Measurements from ENCODE around the gene CHAD.

DNA sequence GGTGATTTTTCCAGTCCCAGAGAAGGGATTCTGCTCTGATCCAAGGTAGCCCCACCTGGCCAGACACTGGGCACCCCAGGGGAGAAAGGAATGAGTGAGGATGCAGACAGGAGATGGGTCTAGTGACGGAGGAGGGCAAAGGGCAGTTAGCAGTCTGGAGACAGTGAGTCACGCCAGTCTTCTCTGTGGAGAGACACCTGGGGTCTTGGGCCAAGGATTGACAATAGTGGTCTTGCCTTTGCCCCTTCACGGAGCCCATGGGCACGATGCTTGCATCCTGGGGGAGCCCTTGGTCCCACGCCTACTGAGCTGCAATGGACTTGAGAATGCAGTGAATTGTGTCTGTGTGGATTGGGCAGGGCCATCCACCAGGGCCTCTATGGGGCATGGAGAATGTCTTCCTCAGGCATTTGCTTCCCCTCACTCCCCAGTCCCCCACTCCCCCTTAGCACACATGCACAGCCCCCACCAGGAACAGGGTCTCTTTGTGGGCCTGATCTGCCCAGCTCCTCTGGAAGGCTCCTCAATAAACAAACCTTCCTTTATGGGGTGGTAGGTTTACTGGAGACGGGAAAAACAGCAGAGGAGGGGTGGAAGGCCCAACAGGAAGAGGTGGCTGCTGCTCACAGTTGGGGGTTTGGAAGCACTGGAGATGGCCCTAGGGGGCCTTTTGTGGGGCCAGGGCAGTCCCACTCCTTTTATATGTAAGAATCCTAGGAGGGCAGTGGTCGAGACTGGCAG lies 1.4 kb downstream of the CHAD start:
- TF ChIP-seq CTCF (IDR thresholded peaks at IDR 0.05; ENCODE audit: insufficient read depth, low read length, poor library complexity, severe bottlenecking) (no peak), EZH2phosphoT487 (conservative IDR thresholded peaks at IDR 0.05; ENCODE audit: low read length) (no peak)

All from SU-DHL-6 (cell line).